ENCODE measurements around the gene MATCAP1.

The MATCAP1 gene

GRCh38 chr16:67191995-67192681 is 8.4 kb upstream of the MATCAP1 start, which contains the start of gene E2F4:
Gene E2F4, plus strand, starts transcription at chr16:67192155. Its CDS starts 73 bp downstream, at chr16:67192228.
- peak; percentile 70 to 79 for DNase-seq (ENCODE audit: low read depth in 1 of 2, low spot score in 1 of 2)

DNA sequence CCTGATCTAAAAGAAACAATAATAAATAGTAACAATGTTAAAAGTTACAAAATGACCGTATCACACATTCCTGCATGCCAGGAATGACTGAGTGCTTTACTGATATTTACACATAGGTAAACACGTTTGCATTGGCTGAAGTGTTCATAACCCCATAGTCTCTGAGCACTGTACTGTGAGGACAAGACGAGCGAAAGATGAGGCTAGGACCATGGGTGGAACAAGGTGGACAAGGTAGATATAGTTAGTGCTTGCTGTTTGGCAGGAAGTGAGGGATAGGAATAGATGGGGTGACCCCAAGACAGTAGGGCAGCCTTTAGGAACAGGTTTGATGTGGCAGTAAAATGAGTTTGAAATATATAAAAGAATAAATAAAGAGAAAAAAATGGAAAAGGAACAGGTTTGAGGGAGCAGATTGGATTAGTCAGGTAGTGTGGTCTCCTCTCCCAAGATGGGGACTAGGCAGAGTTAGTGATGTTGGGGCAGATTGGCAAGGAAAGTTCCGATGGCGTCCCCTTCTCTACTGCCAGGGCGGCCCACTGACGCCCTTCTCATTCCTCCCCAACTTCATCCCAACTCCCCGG is 7.7 kb upstream of the MATCAP1 start:
- DNase-seq (ENCODE audit: low read depth in 1 of 2, low spot score in 1 of 2) = no peak

DNA sequence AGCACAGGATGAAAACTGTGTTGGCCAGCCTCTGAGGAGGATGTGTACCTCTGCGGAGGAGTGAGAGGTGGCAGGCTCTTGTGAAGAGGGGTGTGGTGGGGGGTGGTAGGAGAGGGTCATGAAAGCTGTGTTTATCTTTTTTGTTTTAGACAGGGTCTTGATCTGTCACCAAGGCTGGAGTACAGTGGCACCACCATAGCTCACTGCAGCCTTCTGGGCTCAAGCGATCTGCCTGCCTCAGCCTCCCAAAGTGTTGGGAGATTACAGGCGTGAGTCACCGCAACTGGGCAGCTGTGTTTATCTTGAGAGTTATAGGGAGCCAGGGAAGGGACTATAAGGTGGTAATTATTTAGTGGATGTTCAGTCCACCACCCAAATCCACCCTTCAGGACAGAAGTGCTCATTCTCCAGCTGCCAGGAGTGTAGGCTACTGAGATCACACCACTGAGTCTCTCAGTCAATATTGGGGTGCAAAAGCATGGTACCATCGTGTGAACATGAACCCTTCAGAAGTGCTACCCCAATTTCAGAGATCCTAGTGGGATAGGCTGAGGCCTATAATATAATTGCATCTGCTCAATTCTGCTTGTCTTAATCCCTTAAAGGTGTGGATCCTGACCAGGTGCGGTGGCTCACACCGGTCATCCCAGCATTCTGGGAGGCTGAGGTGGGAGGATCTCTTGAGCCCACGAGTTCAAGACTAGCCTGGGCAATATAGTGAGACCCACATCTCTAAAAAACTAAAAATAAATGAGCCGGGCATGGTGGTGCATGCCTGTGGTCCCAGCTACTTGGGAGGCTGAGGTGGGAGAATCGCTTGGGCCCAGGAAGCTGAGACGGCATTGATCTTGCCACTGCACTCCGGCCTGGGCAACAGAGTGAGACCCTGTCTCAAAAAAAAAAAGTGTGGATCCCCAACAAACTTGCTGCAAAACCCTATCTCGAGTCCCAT is 7.0 kb upstream of the MATCAP1 start:
- DNase-seq (ENCODE audit: low read depth in 1 of 2, low spot score in 1 of 2) = no peak

- DNase-seq (ENCODE audit: low read depth in 1 of 2, low spot score in 1 of 2) = no peak
Observed at GRCh38 chr16:67190041-67190440, 6.3 kb upstream of the MATCAP1 start, which contains the start of gene EXOC3L1. Gene EXOC3L1, minus strand, starts transcription at chr16:67190136. Its CDS starts 460 bp downstream, at chr16:67189676.

GRCh38 chr16:67188798-67189197 is 5.0 kb upstream of the MATCAP1 start:
- DNase-seq (ENCODE audit: low read depth in 1 of 2, low spot score in 1 of 2) = no peak

- no peak for DNase-seq (ENCODE audit: low read depth in 1 of 2, low spot score in 1 of 2)
Observed at GRCh38 chr16:67188323-67188722, 4.6 kb upstream of the MATCAP1 start.

- DNase-seq (ENCODE audit: low read depth in 1 of 2, low spot score in 1 of 2) = no peak
Observed at GRCh38 chr16:67187175-67187890, 3.6 kb upstream of the MATCAP1 start.

- no peak for DNase-seq (ENCODE audit: low read depth in 1 of 2, low spot score in 1 of 2)
Observed at GRCh38 chr16:67186550-67186950, 2.8 kb upstream of the MATCAP1 start.

DNA sequence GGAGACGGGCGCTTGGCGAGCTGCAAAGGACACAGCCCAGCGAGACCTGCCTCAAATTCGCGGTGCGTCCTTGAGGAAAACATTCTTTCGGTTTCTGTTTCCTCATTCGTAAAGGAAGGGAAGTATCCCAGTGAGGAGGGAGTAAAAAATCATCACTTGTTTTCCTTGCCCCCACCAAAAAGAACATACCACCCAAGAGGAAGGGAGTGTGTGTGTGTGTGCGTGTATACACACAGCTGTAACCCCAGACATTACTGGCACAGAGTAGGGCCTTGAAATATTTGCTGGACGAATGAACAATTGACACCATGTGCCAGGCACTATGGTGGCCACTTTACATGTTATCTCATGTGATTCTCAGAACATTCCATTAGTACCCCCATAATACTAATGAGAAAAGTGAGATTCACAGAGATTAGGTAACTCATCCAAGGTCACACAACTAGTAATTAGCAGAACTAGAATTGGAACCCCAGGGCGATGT is 1.9 kb upstream of the MATCAP1 start:
- DNase-seq (ENCODE audit: low read depth in 1 of 2, low spot score in 1 of 2) = no peak

GRCh38 chr16:67184995-67185650 is 1.4 kb upstream of the MATCAP1 start:
- DNase-seq (ENCODE audit: low read depth in 1 of 2, low spot score in 1 of 2) = peak; percentile 73

- no peak for DNase-seq (ENCODE audit: low read depth in 1 of 2, low spot score in 1 of 2)
Observed at GRCh38 chr16:67184453-67184994, 761 bp upstream of the MATCAP1 start.

GRCh38 chr16:67183284-67183626 is 508 bp downstream of the MATCAP1 start:
- no peak for DNase-seq (ENCODE audit: low read depth in 1 of 2, low spot score in 1 of 2)

- DNase-seq (ENCODE audit: low read depth in 1 of 2, low spot score in 1 of 2) = no peak
Observed at GRCh38 chr16:67182288-67182687, 1.5 kb downstream of the MATCAP1 start.

- DNase-seq (ENCODE audit: low read depth in 1 of 2, low spot score in 1 of 2) = no peak
Observed at GRCh38 chr16:67181346-67181745, 2.4 kb downstream of the MATCAP1 start.

- DNase-seq (ENCODE audit: low read depth in 1 of 2, low spot score in 1 of 2) = no peak
Observed at GRCh38 chr16:67180166-67180565, 3.6 kb downstream of the MATCAP1 start.

GRCh38 chr16:67179421-67180080 is 4.2 kb downstream of the MATCAP1 start:
- DNase-seq (ENCODE audit: low read depth in 1 of 2, low spot score in 1 of 2) = no peak

DNA sequence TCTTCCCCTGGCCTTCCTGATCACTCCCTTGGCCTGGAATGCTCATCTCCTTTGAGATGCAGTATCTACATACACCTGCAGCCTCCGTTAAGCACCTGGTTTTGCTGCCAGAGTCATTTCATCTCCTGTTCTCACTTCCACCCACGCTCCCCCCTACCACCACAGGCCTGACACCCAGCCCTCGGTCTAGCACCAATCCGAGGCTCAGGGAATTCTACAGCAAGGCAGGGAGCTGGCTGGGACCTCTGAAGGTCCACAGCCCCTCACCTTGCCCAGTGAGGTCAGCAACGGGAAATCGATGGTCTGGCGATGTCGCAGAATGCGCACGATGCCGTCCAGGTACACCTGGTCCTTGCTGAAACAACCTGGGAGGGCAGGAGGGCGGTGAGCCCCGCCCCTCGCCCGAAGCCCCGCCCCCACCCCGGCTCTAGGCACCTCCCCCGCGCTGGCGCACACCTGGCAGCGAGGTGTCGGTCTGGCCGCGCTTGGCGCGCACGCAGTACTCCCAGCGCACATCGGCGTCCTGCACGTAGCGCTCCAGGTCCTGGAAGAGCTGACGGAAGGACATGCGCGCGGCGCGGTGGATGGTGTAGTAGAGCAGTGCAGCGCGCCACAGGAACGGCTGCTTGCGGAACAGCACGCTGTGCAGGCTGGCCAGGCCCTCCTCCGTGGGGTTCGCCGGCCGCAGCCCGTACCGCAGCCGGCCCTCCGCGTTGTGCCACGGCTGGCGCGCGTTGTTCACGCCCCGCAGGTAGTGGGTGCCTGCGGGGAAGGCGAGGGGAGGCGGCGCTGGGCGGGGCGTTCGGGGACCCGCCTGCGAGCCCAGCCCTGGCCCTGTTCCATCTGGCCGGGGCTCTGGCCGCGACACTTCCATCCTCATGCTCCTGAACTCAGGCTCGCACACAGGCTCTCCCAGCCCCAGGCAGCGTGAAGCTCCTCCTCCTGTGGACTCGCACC is 5.7 kb downstream of the MATCAP1 start:
- peak; percentile 30 to 43 for DNase-seq (ENCODE audit: low read depth in 1 of 2, low spot score in 1 of 2)

DNA sequence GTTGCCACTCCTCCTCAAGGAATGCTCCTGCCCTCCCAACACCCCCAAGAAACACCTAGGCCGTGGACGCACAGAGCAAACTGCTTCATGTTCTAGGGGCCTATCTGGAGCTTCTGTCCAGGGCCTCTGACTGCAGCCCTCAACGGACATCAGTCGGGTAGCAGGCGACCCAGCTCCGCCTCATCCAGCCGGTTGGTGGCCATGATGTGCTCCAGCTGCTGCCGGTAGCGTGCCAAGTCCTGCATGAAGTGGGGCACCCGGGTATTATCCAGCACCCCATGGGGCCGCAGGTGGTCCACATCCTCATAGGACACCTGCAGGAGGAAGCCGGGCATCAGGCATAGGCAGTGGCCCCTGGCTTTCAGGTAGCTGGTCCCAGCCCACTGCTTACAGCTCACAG is 7.1 kb downstream of the MATCAP1 start:
- DNase-seq (ENCODE audit: low read depth in 1 of 2, low spot score in 1 of 2) = no peak
